ENCODE data around the gene RBFA.

The RBFA gene

GRCh38 chr18:80076379-80076778 is 42.1 kb downstream of the RBFA start:
- peaks cover 23% of the 10 kb centered on the region for H3K27me3 Mint-ChIP-seq
- no peaks in the 10 kb centered on the region for H3K9me3 Mint-ChIP-seq
- H3K4me3 Mint-ChIP-seq, result no peak overlapping the region
- H3K4me1 Mint-ChIP-seq, result no peaks in the 10 kb centered on the region
- no peaks in the 10 kb centered on the region for H3K36me3 Mint-ChIP-seq
- no peak overlapping the region for H3K27ac Mint-ChIP-seq
- no peak for ATAC-seq

GRCh38 chr18:80077873-80078272 is 43.6 kb downstream of the RBFA start:
- no peaks in the 10 kb centered on the region for H3K9me3 Mint-ChIP-seq
- no peak overlapping the region for H3K4me3 Mint-ChIP-seq
- H3K27ac Mint-ChIP-seq, result no peak overlapping the region
- no peak for ATAC-seq
- no peaks in the 10 kb centered on the region for H3K4me1 Mint-ChIP-seq
- peaks cover 38% of the 10 kb centered on the region for H3K27me3 Mint-ChIP-seq
- H3K36me3 Mint-ChIP-seq, result no peaks in the 10 kb centered on the region

Measured in stimulated activated memory B cell treated with anti-CD40 and anti-IgM and Interleukin-4, amounts not matched to agents 10 μg/mL and 1 μg/mL and 100 μg/mL, for 72 hours (primary cell).